DOHH2 (cell line): Measurements from ENCODE around the gene TRIM28.

Experiments used
- H3F3A ChIP-seq: fragments of 200-600 bp; sonication (generic), shearing (Covaris generic); 2 replicates; pipeline ENCODE4 v1.6.0; 2016; ENCODE audit warnings: antibody characterized with exemption, mild to moderate bottlenecking; ENCODE audit not compliant: control insufficient read depth, insufficient read depth
- H3K27ac ChIP-seq: fragments of 200-600 bp; sonication (generic); 2 replicates; pipeline ENCODE4 v1.5.1; 2014; ENCODE audit warnings: low read depth, mild to moderate bottlenecking, low read length, moderate library complexity
- H3K27me3 ChIP-seq: fragments of 200-600 bp; sonication (generic); 2 replicates; pipeline ENCODE4 v1.6.1; 2014; ENCODE audit warnings: mild to moderate bottlenecking, low read length, mixed read lengths; ENCODE audit not compliant: control insufficient read depth
- H3K36me3 ChIP-seq: fragments of 200-600 bp; sonication (generic); 2 replicates; pipeline ENCODE4 v1.6.1; 2014; ENCODE audit warnings: mild to moderate bottlenecking, low read length, moderate library complexity, mixed read lengths; ENCODE audit not compliant: control insufficient read depth
- H3K4me1 ChIP-seq: fragments of 200-600 bp; sonication (generic); 2 replicates; pipeline ENCODE4 v1.6.1; 2014; ENCODE audit warnings: mild to moderate bottlenecking, low read length, mixed read lengths; ENCODE audit not compliant: control insufficient read depth
- H3K4me2 ChIP-seq: fragments of 200-600 bp; sonication (generic); 2 replicates; pipeline ENCODE4 v1.6.0; 2014; ENCODE audit warnings: mild to moderate bottlenecking, low read length, moderate library complexity
- H3K4me3 ChIP-seq: fragments of 200-600 bp; sonication (generic); 2 replicates; pipeline ENCODE4 v1.5.1; 2014; ENCODE audit warnings: mild to moderate bottlenecking, low read length, mixed read lengths
- H3K79me2 ChIP-seq: fragments of 200-600 bp; sonication (generic); 2 replicates; pipeline ENCODE4 v1.6.1; 2014; ENCODE audit warnings: mild to moderate bottlenecking, low read length, mixed read lengths; ENCODE audit not compliant: control insufficient read depth
- H3K9me2 ChIP-seq: fragments of 200-600 bp; sonication (generic); replicated peaks from 2 replicates; pipeline ENCODE4 v1.6.1; 2014; ENCODE audit warnings: mild to moderate bottlenecking, low read length, mixed read lengths; ENCODE audit not compliant: control insufficient read depth
- H3K9me3 ChIP-seq: fragments of 200-600 bp; sonication (generic); 2 replicates; pipeline ENCODE4 v1.6.1; 2014; ENCODE audit warnings: antibody characterized with exemption, low read length, mixed read lengths; ENCODE audit not compliant: control insufficient read depth, insufficient read depth
- H4K20me1 ChIP-seq: fragments of 200-600 bp; sonication (generic); 2 replicates; pipeline ENCODE4 v1.6.0; 2014; ENCODE audit warnings: low read depth, mild to moderate bottlenecking, antibody characterized with exemption, low read length, moderate library complexity; ENCODE audit not compliant: control insufficient read depth, insufficient read depth
- CTCF ChIP-seq: fragments of 200-600 bp; sonication (generic); IDR thresholded peaks from one replicate; pipeline ENCODE4 v1.5.1; 2014; ENCODE audit warnings: antibody characterized with exemption, mild to moderate bottlenecking, low read depth, low read length; ENCODE audit not compliant: poor library complexity, severe bottlenecking
- EZH2phosphoT487 ChIP-seq: fragments of 200-600 bp; sonication (generic); IDR thresholded peaks from 2 replicates; pipeline ENCODE4 v1.6.1; 2017; ENCODE audit warnings: borderline replicate concordance, mild to moderate bottlenecking, antibody characterized with exemption, low read length, moderate library complexity, mixed read lengths

Gene TRIM28

GRCh38 chr19:58519087-58519354, 24.8 kb upstream of the TRIM28 start:
- peaks cover 13% of the 10 kb centered on the region for H3F3A ChIP-seq
- peaks cover 28% of the 10 kb centered on the region for H3K36me3 ChIP-seq
- peak overlapping the region; percentile 72 for H3K27ac ChIP-seq
- peak overlapping the region; percentile 98 for H3K4me2 ChIP-seq
- no peak for TF ChIP-seq EZH2phosphoT487
- H3K4me3 ChIP-seq, result peak overlapping the region; percentile 90
- H3K9me2 ChIP-seq, result no peaks in the 10 kb centered on the region
- no peaks in the 10 kb centered on the region for H4K20me1 ChIP-seq
- H3K79me2 ChIP-seq, result peaks cover 55% of the 10 kb centered on the region
- peaks cover 34% of the 10 kb centered on the region for H3K4me1 ChIP-seq
- H3K27me3 ChIP-seq, result no peaks in the 10 kb centered on the region
- H3K9me3 ChIP-seq, result no peaks in the 10 kb centered on the region

- Histone ChIP-seq H3F3A (peaks cover 13% of the 10 kb centered on the region), H3K9me3 (no peaks in the 10 kb centered on the region), H3K36me3 (peaks cover 25% of the 10 kb centered on the region), H3K4me2 (peak within 1 kb of the TSS; percentile 98), H3K9me2 (no peaks in the 10 kb centered on the region), H3K27ac (peak within 1 kb of the TSS; percentile 72), H3K79me2 (peaks cover 51% of the 10 kb centered on the region), H3K4me3 (peak within 1 kb of the TSS; percentile 90), H3K4me1 (peaks cover 31% of the 10 kb centered on the region), H4K20me1 (no peaks in the 10 kb centered on the region), H3K27me3 (no peaks in the 10 kb centered on the region)
- TF ChIP-seq EZH2phosphoT487 (no peak), CTCF (peak; percentile 54)
Observed at GRCh38 chr19:58519355-58520256, 24.3 kb upstream of the TRIM28 start, which contains the start of gene ZBTB45. TSS of gene ZBTB45 (minus strand) at chr19:58519810. CDS start at chr19:58517673, 2,137 bp downstream.

- TF ChIP-seq CTCF (no peak), EZH2phosphoT487 (no peak)
- no peaks in the 10 kb centered on the region for H3K27me3 ChIP-seq
- H3K4me1 ChIP-seq, result peaks cover 26% of the 10 kb centered on the region
- peaks cover 44% of the 10 kb centered on the region for H3K79me2 ChIP-seq
- peak overlapping the region; percentile 98 for H3K4me2 ChIP-seq
- H3K9me2 ChIP-seq, result no peaks in the 10 kb centered on the region
- no peaks in the 10 kb centered on the region for H4K20me1 ChIP-seq
- peak overlapping the region; percentile 72 for H3K27ac ChIP-seq
- H3F3A ChIP-seq, result peaks cover 13% of the 10 kb centered on the region
- peaks cover 23% of the 10 kb centered on the region for H3K36me3 ChIP-seq
- peak overlapping the region; percentile 90 for H3K4me3 ChIP-seq
- no peaks in the 10 kb centered on the region for H3K9me3 ChIP-seq
Observed at GRCh38 chr19:58520257-58520599, 23.6 kb upstream of the TRIM28 start.

GRCh38 chr19:58521651-58522050, 22.2 kb upstream of the TRIM28 start:
- H3K9me2 ChIP-seq, result no peaks in the 10 kb centered on the region
- H3K4me2 ChIP-seq, result no peak overlapping the region
- H3K27me3 ChIP-seq, result no peaks in the 10 kb centered on the region
- TF ChIP-seq EZH2phosphoT487, result no peak
- no peak for TF ChIP-seq CTCF
- peaks cover 30% of the 10 kb centered on the region for H3K79me2 ChIP-seq
- H4K20me1 ChIP-seq, result no peaks in the 10 kb centered on the region
- no peak overlapping the region for H3K4me3 ChIP-seq
- H3F3A ChIP-seq, result peaks cover 7% of the 10 kb centered on the region; the same call in 1 of the 2 replicates
- no peak overlapping the region for H3K27ac ChIP-seq
- no peaks in the 10 kb centered on the region for H3K9me3 ChIP-seq
- H3K4me1 ChIP-seq, result peaks cover 15% of the 10 kb centered on the region
- H3K36me3 ChIP-seq, result peaks cover 9% of the 10 kb centered on the region
